Astrocyte of the spinal cord (primary cell): ENCODE measurements around the gene GNG12.

Experiments used
- DNase-seq: peaks from one replicate; pipeline ENCODE4 v3.0.0; 2011; ENCODE audit warnings: low read depth, low spot score
- H3K4me3 ChIP-seq: 2 replicates; pipeline ENCODE4 v1.5.1; 2011; ENCODE audit warnings: low read depth, mild to moderate bottlenecking, low read length, moderate library complexity
- CTCF ChIP-seq: IDR thresholded peaks from 2 replicates; pipeline ENCODE4 v1.5.1; 2012; ENCODE audit warnings: low read depth, mild to moderate bottlenecking, low read length, inconsistent platforms
- in situ Hi-C: cut with HindIII; loops from 2 replicates; pipeline ENCODE4 v1.10.0; 2017; ENCODE audit warnings: low sequenced_read_pairs

GNG12 gene

GRCh38 chr1:67723126-67723525 lies 110.1 kb downstream of the GNG12 start:
- in situ Hi-C loops: no loop called here
- DNase-seq: no peak

GRCh38 chr1:67722292-67722944 lies 110.8 kb downstream of the GNG12 start:
- in situ Hi-C loops: no loop called here
- no peak for TF ChIP-seq CTCF
- peak; percentile 31 for DNase-seq
- H3K4me3 ChIP-seq: no peak overlapping the region

More at GRCh38 chr1:67723126-67723525, 110.1 kb downstream of the GNG12 start:
- TF ChIP-seq CTCF: no peak
- H3K4me3 ChIP-seq: no peak overlapping the region

GRCh38 chr1:67721650-67722291 lies 111.5 kb downstream of the GNG12 start:
- in situ Hi-C loops: no loop called here

GRCh38 chr1:67721112-67721511 lies 112.2 kb downstream of the GNG12 start:
- no peak for DNase-seq
- no peak overlapping the region for H3K4me3 ChIP-seq
- in situ Hi-C loops: no loop called here
- no peak for TF ChIP-seq CTCF

More at GRCh38 chr1:67721650-67722291, 111.5 kb downstream of the GNG12 start:
- H3K4me3 ChIP-seq: no peak overlapping the region
- no peak for DNase-seq
- TF ChIP-seq CTCF: no peak

- no peak for DNase-seq
- no peak for TF ChIP-seq CTCF
- no peak overlapping the region for H3K4me3 ChIP-seq
- in situ Hi-C loops: no loop called here
These were observed 113.7 kb downstream of the GNG12 start for GRCh38 chr1:67719329-67720196.

- no peak for TF ChIP-seq CTCF
- in situ Hi-C loops: no loop called here
- no peak for DNase-seq
- no peak overlapping the region for H3K4me3 ChIP-seq
These were observed 115.4 kb downstream of the GNG12 start for GRCh38 chr1:67717876-67718275.
